OCI-LY1 (cell line): ENCODE data around the gene DMRT1.

Source experiments
- EZH2 ChIP-seq: fragments of 200-600 bp; sonication (generic), shearing (Covaris generic); IDR thresholded peaks from 2 replicates; pipeline ENCODE4 v1.8.0; 2017; ENCODE audit warnings: borderline replicate concordance, mixed run types, mild to moderate bottlenecking, antibody characterized with exemption, low read length, moderate library complexity, mixed read lengths
- TF ChIP-seq, protein P1 (sequence below): fragments of 200-600 bp; sonication (generic), shearing (Covaris generic); IDR thresholded peaks from 2 replicates; pipeline ENCODE4 v1.5.1; 2017; ENCODE audit warnings: mild to moderate bottlenecking, antibody characterized with exemption, low read length, moderate library complexity, mixed read lengths

GRCh38 chr9:948497-948896 is 107.0 kb downstream of the DMRT1 start:
- TF ChIP-seq, protein P1, sequence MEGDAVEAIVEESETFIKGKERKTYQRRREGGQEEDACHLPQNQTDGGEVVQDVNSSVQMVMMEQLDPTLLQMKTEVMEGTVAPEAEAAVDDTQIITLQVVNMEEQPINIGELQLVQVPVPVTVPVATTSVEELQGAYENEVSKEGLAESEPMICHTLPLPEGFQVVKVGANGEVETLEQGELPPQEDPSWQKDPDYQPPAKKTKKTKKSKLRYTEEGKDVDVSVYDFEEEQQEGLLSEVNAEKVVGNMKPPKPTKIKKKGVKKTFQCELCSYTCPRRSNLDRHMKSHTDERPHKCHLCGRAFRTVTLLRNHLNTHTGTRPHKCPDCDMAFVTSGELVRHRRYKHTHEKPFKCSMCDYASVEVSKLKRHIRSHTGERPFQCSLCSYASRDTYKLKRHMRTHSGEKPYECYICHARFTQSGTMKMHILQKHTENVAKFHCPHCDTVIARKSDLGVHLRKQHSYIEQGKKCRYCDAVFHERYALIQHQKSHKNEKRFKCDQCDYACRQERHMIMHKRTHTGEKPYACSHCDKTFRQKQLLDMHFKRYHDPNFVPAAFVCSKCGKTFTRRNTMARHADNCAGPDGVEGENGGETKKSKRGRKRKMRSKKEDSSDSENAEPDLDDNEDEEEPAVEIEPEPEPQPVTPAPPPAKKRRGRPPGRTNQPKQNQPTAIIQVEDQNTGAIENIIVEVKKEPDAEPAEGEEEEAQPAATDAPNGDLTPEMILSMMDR = no peak
- TF ChIP-seq EZH2 = no peak
